Liver (tissue), 9 donors: ENCODE data around the gene TANGO2. TPM values are rescaled to one million over a fixed set of nuclear protein-coding genes. Genes with fewer than 3 reads are reported as not detected.

ENCODE experiments used
- DNase-seq: peaks from one replicate; pipeline ENCODE4 v3.0.0-alpha.2; 2017; ENCODE audit warnings: low spot score
- H3K27ac ChIP-seq, 2 donors: one replicate each; pipeline ENCODE4 v1.7.0; 2013; ENCODE audit warnings: inconsistent platforms in 2 of 2, low read length in 2 of 2, control low read depth in 1 of 2, low read depth in 1 of 2, mild to moderate bottlenecking in 1 of 2
- H3K27me3 ChIP-seq, 4 donors: one replicate each; pipeline versions ENCODE4 v1.6.1 to v1.7.0; 2013; ENCODE audit warnings: low read length in 3 of 4, inconsistent platforms in 1 of 4, mild to moderate bottlenecking in 1 of 4, moderate library complexity in 1 of 4; ENCODE audit not compliant: control insufficient read depth in 4 of 4, insufficient read depth in 4 of 4
- H3K36me3 ChIP-seq, 4 donors: one replicate each; pipeline versions ENCODE4 v1.6.1 to v1.7.0; 2013; ENCODE audit warnings: low read length in 3 of 4, mild to moderate bottlenecking in 3 of 4, low read depth in 1 of 4, moderate library complexity in 1 of 4; ENCODE audit not compliant: control insufficient read depth in 4 of 4, insufficient read depth in 3 of 4
- H3K4me1 ChIP-seq, 4 donors: one replicate each; pipeline versions ENCODE4 v1.6.1 to v1.7.0; 2013; ENCODE audit warnings: low read length in 3 of 4, mild to moderate bottlenecking in 3 of 4, moderate library complexity in 1 of 4; ENCODE audit not compliant: control insufficient read depth in 4 of 4, insufficient read depth in 4 of 4
- H3K4me3 ChIP-seq, 3 donors: one replicate each; pipeline versions ENCODE4 v1.6.1 to v1.7.0; 2013; ENCODE audit warnings: low read length in 3 of 3, control low read depth in 1 of 3, low read depth in 1 of 3, mild to moderate bottlenecking in 1 of 3
- H3K9ac ChIP-seq, 2 donors: one replicate each; pipeline ENCODE4 v1.7.0; 2013; ENCODE audit warnings: low read length in 2 of 2, mild to moderate bottlenecking in 2 of 2, moderate library complexity in 2 of 2, control low read depth in 1 of 2, low read depth in 1 of 2
- H3K9me3 ChIP-seq, 4 donors: one replicate each; pipeline versions ENCODE4 v1.6.1 to v1.7.0; 2013; ENCODE audit warnings: low read length in 3 of 4; ENCODE audit not compliant: control insufficient read depth in 4 of 4
- ATF3 ChIP-seq: IDR thresholded peaks from 2 replicates; pipeline ENCODE4 v1.6.1; 2016; ENCODE audit warnings: antibody characterized with exemption
- CTCF ChIP-seq: fragments of 150-350 bp; IDR thresholded peaks from 2 replicates; pipeline ENCODE4 v1.5.1; 2017; ENCODE audit warnings: improper control_type of control experiment, low read depth, low read length; ENCODE audit not compliant: missing input control
- EGR1 ChIP-seq, 2 donors: IDR thresholded peaks; 2 replicates each; pipeline ENCODE4 v1.6.1; 2016 to 2018; ENCODE audit warnings: antibody characterized with exemption in 2 of 2, low read depth in 2 of 2
- FOXA1 ChIP-seq: IDR thresholded peaks from 2 replicates; pipeline ENCODE4 v1.6.1; 2016; ENCODE audit warnings: antibody characterized with exemption
- HNF4A ChIP-seq, 2 donors: conservative IDR thresholded peaks; 2 replicates each; pipeline ENCODE4 v1.6.1; 2016; ENCODE audit warnings: antibody characterized with exemption in 2 of 2, mild to moderate bottlenecking in 2 of 2
- HNF4G ChIP-seq: IDR thresholded peaks from 2 replicates; pipeline ENCODE4 v1.6.1; 2016; ENCODE audit warnings: antibody characterized with exemption
- JUND ChIP-seq, 2 donors: IDR thresholded peaks; 2 replicates each; pipeline ENCODE4 v1.6.1; 2016; ENCODE audit warnings: antibody characterized with exemption in 2 of 2
- MAX ChIP-seq: IDR thresholded peaks from 2 replicates; pipeline ENCODE4 v1.6.1; 2016; ENCODE audit warnings: antibody characterized with exemption
- NR2F2 ChIP-seq: IDR thresholded peaks from 2 replicates; pipeline ENCODE4 v1.6.1; 2016; ENCODE audit warnings: antibody characterized with exemption
- RAD21 ChIP-seq, 2 donors: IDR thresholded peaks; 2 replicates each; pipeline ENCODE4 v1.6.1; 2016; ENCODE audit warnings: antibody characterized with exemption in 2 of 2, mild to moderate bottlenecking in 2 of 2
- REST ChIP-seq: IDR thresholded peaks from 2 replicates; pipeline ENCODE4 v1.6.1; 2016; ENCODE audit warnings: antibody characterized with exemption, mild to moderate bottlenecking
- SP1 ChIP-seq: IDR thresholded peaks from 2 replicates; pipeline ENCODE4 v1.6.1; 2018; ENCODE audit warnings: antibody characterized with exemption, mild to moderate bottlenecking
- YY1 ChIP-seq: IDR thresholded peaks from 2 replicates; pipeline ENCODE4 v1.6.1; 2016; ENCODE audit warnings: antibody characterized with exemption, mild to moderate bottlenecking
- WGBS: extraction: QIAGEN DNeasy Blood & Tissue Kit; methylation state at CpG from one replicate; pipeline ENCODE4 v1.1.7; 2013; 5-methylcytosine and 5-hydroxymethylcytosine counted together
- polyA plus RNA-seq, 2 donors: library from polyadenylated mRNA; stranded (reverse) in 1 of 2; unstranded in 1 of 2; fragments of 200-250 nt in 1 of 2; fragments of >200 nt in 1 of 2; fragmentation: Nextera tagmentation in 1 of 2; extraction: Ambion mirVana in 1 of 2; gene quantifications; one replicate each; pipeline versions ENCODE4 v1.2.1 to v1.2.3, GENCODE V29; 2013 to 2015
- total RNA-seq, 2 donors: library from RNA; depleted of rRNA; stranded (reverse); fragments of >200 nt; gene quantifications; one replicate each; pipeline ENCODE4 v1.2.3, GENCODE V29; 2014
- donor health status: healthy.
- donor health status: healthy.
- donor health status: healthy.
- donor health status: healthy.
- donor health status: healthy.

Gene TANGO2
- total and polyA plus RNA-seq, 4 donors, result 10.8 to 153 (median 16.1) TPM

GRCh38 chr22:20060700-20061480, 40.0 kb downstream of the TANGO2 start:
- Histone ChIP-seq H3K36me3 (peaks cover 10 to 59% (median 25%) of the 10 kb centered on the region in 4 donors), H3K4me1 (no peaks in the 10 kb centered on the region), H3K4me3 (no peak overlapping the region), H3K27ac (no peak overlapping the region), H3K9ac (no peak overlapping the region), H3K27me3 (no peaks in the 10 kb centered on the region), H3K9me3 (no peaks in the 10 kb centered on the region)
- no peak for DNase-seq
- TF ChIP-seq CTCF (no peak), JUND (IDR thresholded peaks at IDR 0.05) (no peak), HNF4A (conservative IDR thresholded peaks at IDR 0.05) (no peak), HNF4G (no peak), FOXA1 (no peak), MAX (no peak), SP1 (no peak), EGR1 (IDR thresholded peaks at IDR 0.05; ENCODE audit: low read depth in 2 of 2) (no peak)
- WGBS, result 94% methylated on average over 10 of the region's 10 CpGs

GRCh38 chr22:20061481-20061861, 40.6 kb downstream of the TANGO2 start:
- Histone ChIP-seq H3K9ac (no peak overlapping the region), H3K36me3 (peaks cover 6 to 53% (median 20%) of the 10 kb centered on the region in 4 donors), H3K4me3 (no peak overlapping the region), H3K9me3 (no peaks in the 10 kb centered on the region), H3K27me3 (no peaks in the 10 kb centered on the region), H3K27ac (no peak overlapping the region), H3K4me1 (no peaks in the 10 kb centered on the region)
- WGBS, result 89% methylated on average over 11 of the region's 11 CpGs
- DNase-seq, result no peak
- TF ChIP-seq ATF3 (no peak), FOXA1 (no peak), CTCF (no peak), NR2F2 (no peak)

GRCh38 chr22:20062043-20062765, 41.3 kb downstream of the TANGO2 start:
- TF ChIP-seq NR2F2, result no peak
- TF ChIP-seq REST, result no peak
- TF ChIP-seq RAD21 (IDR thresholded peaks at IDR 0.05), result no peak
- TF ChIP-seq JUND (IDR thresholded peaks at IDR 0.05), result no peak
- no peak for TF ChIP-seq YY1
- no peak for TF ChIP-seq HNF4A (conservative IDR thresholded peaks at IDR 0.05)
- no peak for TF ChIP-seq MAX
- no peaks in the 10 kb centered on the region for H3K9me3 ChIP-seq
- no peaks in the 10 kb centered on the region for H3K4me1 ChIP-seq
- no peak overlapping the region for H3K4me3 ChIP-seq
- H3K36me3 ChIP-seq, result peaks cover 6 to 46% (median 16%) of the 10 kb centered on the region in 4 donors
- WGBS, result 96% methylated on average over 18 of the region's 18 CpGs
- no peaks in the 10 kb centered on the region for H3K27me3 ChIP-seq
- no peak overlapping the region for H3K9ac ChIP-seq
- DNase-seq, result no peak
- no peak overlapping the region for H3K27ac ChIP-seq
